Mesenchymal stem cell (in vitro differentiated cells and primary cell): ENCODE data around the gene GFPT1.

Experiments
- DNase-seq: peaks from one replicate; pipeline ENCODE4 v3.0.0-alpha.2; 2013
- H2AFZ ChIP-seq: one replicate; pipeline ENCODE4 v1.6.1; 2013; ENCODE audit warnings: low read depth, mild to moderate bottlenecking, control low read depth, inconsistent platforms, low read length, moderate library complexity
- H2AK5ac ChIP-seq: 2 replicates; pipeline ENCODE4 v1.6.1; 2013; ENCODE audit warnings: low read length, moderate library complexity, mild to moderate bottlenecking, inconsistent platforms; ENCODE audit not compliant: severe bottlenecking
- H2BK120ac ChIP-seq: one replicate; pipeline ENCODE4 v1.6.1; 2013; ENCODE audit warnings: low read depth, mild to moderate bottlenecking, inconsistent platforms, low read length, moderate library complexity
- H2BK12ac ChIP-seq, 2 experiments: one replicate each; pipeline ENCODE4 v1.6.1; 2013; ENCODE audit warnings: inconsistent platforms in 2 of 2, low read length in 2 of 2, mild to moderate bottlenecking in 2 of 2, moderate library complexity in 2 of 2, control low read depth in 1 of 2
- H2BK15ac ChIP-seq: one replicate; pipeline ENCODE4 v1.6.1; 2013; ENCODE audit warnings: mild to moderate bottlenecking, low read depth, inconsistent platforms; ENCODE audit not compliant: poor library complexity, severe bottlenecking
- H2BK5ac ChIP-seq: 2 replicates; pipeline ENCODE4 v1.6.1; 2013; ENCODE audit warnings: low read depth, mild to moderate bottlenecking, low read length, control low read depth, inconsistent platforms; ENCODE audit not compliant: poor library complexity, severe bottlenecking
- H3K14ac ChIP-seq, 2 experiments: one replicate each; pipeline ENCODE4 v1.6.1; 2013; ENCODE audit warnings: inconsistent platforms in 2 of 2, low read length in 2 of 2, control low read depth in 1 of 2, mild to moderate bottlenecking in 1 of 2, moderate library complexity in 1 of 2
- H3K18ac ChIP-seq, 2 experiments: one replicate each; pipeline ENCODE4 v1.6.1; 2013; ENCODE audit warnings: inconsistent platforms in 2 of 2, low read length in 2 of 2, control low read depth in 1 of 2, low read depth in 1 of 2, mild to moderate bottlenecking in 1 of 2
- H3K23ac ChIP-seq, 2 experiments: one replicate each; pipeline ENCODE4 v1.6.1; 2013; ENCODE audit warnings: inconsistent platforms in 2 of 2, low read length in 2 of 2, mild to moderate bottlenecking in 2 of 2, moderate library complexity in 2 of 2, control low read depth in 1 of 2
- H3K27ac ChIP-seq: 2 replicates; pipeline ENCODE4 v1.5.1; 2013; ENCODE audit warnings: mild to moderate bottlenecking, moderate library complexity, low read length, control low read depth, inconsistent platforms; ENCODE audit not compliant: poor library complexity, severe bottlenecking
- H3K27me3 ChIP-seq, 2 experiments: 2 replicates each; pipeline versions ENCODE4 v1.6.1 to v1.7.0; 2013; ENCODE audit warnings: low read length in 2 of 2, mild to moderate bottlenecking in 2 of 2, moderate library complexity in 2 of 2, control low read depth in 1 of 2, inconsistent platforms in 1 of 2; ENCODE audit not compliant: control insufficient read depth in 1 of 2, insufficient read depth in 1 of 2
- H3K36me3 ChIP-seq, 2 experiments: 2 replicates each; pipeline versions ENCODE4 v1.6.1 to v1.7.0; 2013; ENCODE audit warnings: low read length in 2 of 2, control low read depth in 1 of 2, inconsistent platforms in 1 of 2, low read depth in 1 of 2, mild to moderate bottlenecking in 1 of 2; ENCODE audit not compliant: insufficient read depth in 2 of 2, control insufficient read depth in 1 of 2
- H3K4ac ChIP-seq, 2 experiments: one replicate each; pipeline ENCODE4 v1.6.1; 2013; ENCODE audit warnings: inconsistent platforms in 2 of 2, low read length in 2 of 2, mild to moderate bottlenecking in 2 of 2, moderate library complexity in 2 of 2, control low read depth in 1 of 2, low read depth in 1 of 2
- H3K4me1 ChIP-seq: 2 replicates; pipeline ENCODE4 v1.6.1; 2013; ENCODE audit warnings: low read depth, low read length, control low read depth; ENCODE audit not compliant: control insufficient read depth, insufficient read depth
- H3K4me2 ChIP-seq: 2 replicates; pipeline ENCODE4 v1.6.1; 2013; ENCODE audit warnings: low read length, mild to moderate bottlenecking, inconsistent platforms; ENCODE audit not compliant: poor library complexity, severe bottlenecking
- H3K4me3 ChIP-seq, 2 experiments: 2 replicates each; pipeline versions ENCODE4 v1.5.1 to v1.7.0; 2013; ENCODE audit warnings: low read length in 2 of 2, mild to moderate bottlenecking in 2 of 2, control low read depth in 1 of 2, low read depth in 1 of 2; ENCODE audit not compliant: insufficient read depth in 1 of 2
- H3K79me1 ChIP-seq: replicated peaks from 2 replicates; pipeline ENCODE4 v1.6.1; 2013; ENCODE audit warnings: mild to moderate bottlenecking, control low read depth, low read length, inconsistent platforms; ENCODE audit not compliant: poor library complexity, severe bottlenecking
- H3K9ac ChIP-seq: 2 replicates; pipeline ENCODE4 v1.7.0; 2013; ENCODE audit warnings: mild to moderate bottlenecking, low read length, moderate library complexity
- H3K9me3 ChIP-seq: 2 replicates; pipeline ENCODE4 v1.7.0; 2013; ENCODE audit warnings: mild to moderate bottlenecking, low read length; ENCODE audit not compliant: control insufficient read depth
- H4K8ac ChIP-seq: one replicate; pipeline ENCODE4 v1.6.1; 2013; ENCODE audit warnings: inconsistent platforms, mild to moderate bottlenecking, low read length, moderate library complexity
- H4K91ac ChIP-seq: one replicate; pipeline ENCODE4 v1.6.1; 2013; ENCODE audit warnings: mild to moderate bottlenecking, low read length, inconsistent platforms
- WGBS: methylation state at CpG from one replicate; pipeline ENCODE4 v1.1.7; 2013; ENCODE audit warnings: mixed read lengths; 5-methylcytosine and 5-hydroxymethylcytosine counted together

The GFPT1 gene

GRCh38 chr2:69416147-69416546 is 29.1 kb upstream of the GFPT1 start:
- Histone ChIP-seq H3K4me2 (no peak overlapping the region), H3K18ac (no peak overlapping the region), H3K36me3 (peaks cover 29 to 69% of the 10 kb centered on the region in 2 experiments), H3K79me1 (peaks cover 11% of the 10 kb centered on the region), H2BK5ac (no peak overlapping the region), H3K4me3 (no peak overlapping the region), H2AFZ (no peak overlapping the region), H3K9ac (no peak overlapping the region), H2BK15ac (no peak overlapping the region), H3K23ac (no peak overlapping the region), H3K14ac (no peak overlapping the region), H4K8ac (no peak overlapping the region), H2BK120ac (no peak overlapping the region), H3K9me3 (no peaks in the 10 kb centered on the region), H3K27ac (no peak overlapping the region), H2BK12ac (no peak overlapping the region), H3K27me3 (no peaks in the 10 kb centered on the region), H3K4me1 (no peaks in the 10 kb centered on the region), H3K4ac (no peak overlapping the region), H4K91ac (no peak overlapping the region), H2AK5ac (no peak overlapping the region)
- no peak for DNase-seq
- WGBS: no CpG with 5 or more reads among the region's 1 CpG

DNA sequence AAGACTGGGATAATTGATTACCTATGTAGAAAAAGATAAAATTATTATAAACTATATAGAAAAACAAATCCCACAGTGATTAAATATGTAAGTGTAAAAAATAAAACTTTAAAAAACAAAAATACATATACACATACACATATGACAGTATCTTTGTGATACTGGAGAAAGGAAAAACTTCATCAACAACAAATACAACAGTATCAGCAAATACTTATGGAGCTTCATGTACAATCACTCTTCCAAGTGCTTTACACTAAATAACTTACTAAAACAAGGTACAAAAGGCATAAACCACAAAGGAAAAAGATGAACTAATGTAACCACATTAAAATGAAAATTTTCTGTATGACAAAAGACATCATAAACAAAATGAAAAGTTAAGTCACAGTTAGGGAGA is 24.1 kb upstream of the GFPT1 start:
- H3K9ac ChIP-seq: no peak overlapping the region
- H2BK12ac ChIP-seq: no peak overlapping the region
- H3K4me1 ChIP-seq: no peaks in the 10 kb centered on the region
- no peak overlapping the region for H3K14ac ChIP-seq
- peaks cover 28 to 65% of the 10 kb centered on the region in 2 experiments for H3K36me3 ChIP-seq
- no peak overlapping the region for H4K8ac ChIP-seq
- H3K23ac ChIP-seq: no peak overlapping the region
- H2BK15ac ChIP-seq: no peak overlapping the region
- no peak overlapping the region for H2AK5ac ChIP-seq
- H4K91ac ChIP-seq: no peak overlapping the region
- H3K79me1 ChIP-seq: peaks cover 12% of the 10 kb centered on the region
- no peak overlapping the region for H3K4me3 ChIP-seq
- no peak overlapping the region for H2AFZ ChIP-seq
- H3K18ac ChIP-seq: no peak overlapping the region
- H3K27ac ChIP-seq: no peak overlapping the region
- DNase-seq: no peak
- H2BK5ac ChIP-seq: no peak overlapping the region
- H3K27me3 ChIP-seq: no peaks in the 10 kb centered on the region
- no peak overlapping the region for H2BK120ac ChIP-seq
- H3K4me2 ChIP-seq: no peak overlapping the region
- no peak overlapping the region for H3K4ac ChIP-seq
- no peaks in the 10 kb centered on the region for H3K9me3 ChIP-seq

GRCh38 chr2:69405306-69405705 is 18.3 kb upstream of the GFPT1 start:
- DNase-seq: no peak
- Histone ChIP-seq H3K18ac (no peak overlapping the region), H3K27ac (no peak overlapping the region), H2BK12ac (no peak overlapping the region), H3K4me3 (no peak overlapping the region), H2BK5ac (no peak overlapping the region), H2AFZ (no peak overlapping the region), H2BK15ac (no peak overlapping the region), H3K9ac (no peak overlapping the region), H3K4me2 (no peak overlapping the region), H4K91ac (no peak overlapping the region), H3K14ac (no peak overlapping the region), H3K36me3 (peaks cover 25 to 73% of the 10 kb centered on the region in 2 experiments), H3K9me3 (peaks cover 5% of the 10 kb centered on the region), H3K4me1 (no peaks in the 10 kb centered on the region), H3K27me3 (no peaks in the 10 kb centered on the region), H2AK5ac (no peak overlapping the region), H2BK120ac (no peak overlapping the region), H3K4ac (no peak overlapping the region), H4K8ac (no peak overlapping the region), H3K23ac (no peak overlapping the region), H3K79me1 (peaks cover 7% of the 10 kb centered on the region)

GRCh38 chr2:69400121-69400520 is 13.1 kb upstream of the GFPT1 start:
- Histone ChIP-seq H3K4me2 (no peak overlapping the region), H3K9ac (no peak overlapping the region), H3K4me3 (no peak overlapping the region), H3K4ac (no peak overlapping the region), H2BK15ac (no peak overlapping the region), H3K23ac (no peak overlapping the region), H3K9me3 (peaks cover 5% of the 10 kb centered on the region), H3K18ac (no peak overlapping the region), H4K91ac (no peak overlapping the region), H3K36me3 (peaks cover 19 to 62% of the 10 kb centered on the region in 2 experiments), H3K14ac (no peak overlapping the region), H4K8ac (no peak overlapping the region), H2BK5ac (no peak overlapping the region), H3K27ac (no peak overlapping the region), H3K79me1 (peaks cover 3% of the 10 kb centered on the region), H3K4me1 (peaks cover 4% of the 10 kb centered on the region), H2AFZ (no peak overlapping the region), H3K27me3 (no peaks in the 10 kb centered on the region), H2BK12ac (no peak overlapping the region), H2AK5ac (no peak overlapping the region), H2BK120ac (no peak overlapping the region)
- WGBS: 94% methylated on average over 3 of the region's 3 CpGs
- no peak for DNase-seq
